GM04504 (cell line): ENCODE data around the gene FAM50A.
"Not testable (repeated sequence)": the region's sequence is repeated elsewhere in the genome, so short reads cannot be mapped to it uniquely, and the experiment has no call there.

ENCODE experiments used
- DNase-seq: peaks from one replicate; pipeline ENCODE4 v3.0.0-alpha.2; 2012; ENCODE audit warnings: low read depth

FAM50A gene, protein sequence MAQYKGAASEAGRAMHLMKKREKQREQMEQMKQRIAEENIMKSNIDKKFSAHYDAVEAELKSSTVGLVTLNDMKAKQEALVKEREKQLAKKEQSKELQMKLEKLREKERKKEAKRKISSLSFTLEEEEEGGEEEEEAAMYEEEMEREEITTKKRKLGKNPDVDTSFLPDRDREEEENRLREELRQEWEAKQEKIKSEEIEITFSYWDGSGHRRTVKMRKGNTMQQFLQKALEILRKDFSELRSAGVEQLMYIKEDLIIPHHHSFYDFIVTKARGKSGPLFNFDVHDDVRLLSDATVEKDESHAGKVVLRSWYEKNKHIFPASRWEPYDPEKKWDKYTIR

GRCh38 chrX:154443992-154444754 is at the start of gene FAM50A:
TSS of gene FAM50A (plus strand) at chrX:154444141. CDS start at chrX:154444236, 95 bp downstream.
- DNase-seq = no peak

GRCh38 chrX:154396363-154396762 is 47.6 kb upstream of the FAM50A start:
- DNase-seq = not testable (repeated sequence)

DNA sequence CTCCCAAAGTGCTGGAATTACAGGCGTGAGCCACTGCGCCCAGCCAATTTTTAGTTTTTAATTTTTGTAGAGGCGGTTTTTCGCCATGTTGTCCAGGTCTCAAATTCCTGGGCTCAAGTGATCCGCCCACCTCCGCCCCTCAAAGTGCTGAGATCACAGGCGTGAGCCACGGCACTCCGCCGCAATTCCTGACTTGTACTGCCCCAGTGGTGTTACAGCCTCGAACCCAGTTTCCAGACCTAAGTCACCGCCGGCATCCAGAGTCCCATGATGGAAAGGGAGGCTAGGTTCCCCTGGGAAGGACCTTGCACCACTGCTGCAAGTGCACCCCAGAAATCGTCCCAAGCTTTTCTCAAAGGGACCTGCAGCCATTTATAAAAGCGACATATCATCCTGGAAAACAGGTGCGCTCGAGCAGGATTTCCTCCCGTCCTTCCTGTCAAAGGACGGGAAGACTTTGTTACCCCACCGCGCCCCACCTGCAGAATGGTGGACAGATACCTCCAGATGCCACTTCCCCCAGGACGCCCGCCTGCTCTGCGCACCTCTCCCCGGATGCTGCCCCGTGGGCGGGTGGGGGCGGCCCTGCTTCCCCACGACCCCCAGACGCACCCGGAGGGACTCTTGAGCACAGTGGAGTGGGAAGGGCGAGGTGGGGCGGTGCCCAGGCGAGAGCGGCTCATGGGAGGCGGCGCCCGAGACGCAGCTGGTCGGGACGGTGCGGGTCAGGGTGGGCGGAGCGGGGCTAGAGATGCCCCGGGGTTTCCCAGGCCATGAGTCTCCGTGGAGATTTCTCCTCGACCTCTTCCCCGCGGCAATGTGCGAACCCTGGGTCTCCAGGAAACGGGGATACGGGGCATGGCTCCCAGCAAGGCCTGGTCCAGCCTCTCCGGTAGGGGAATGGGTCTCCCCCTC is 46.7 kb upstream of the FAM50A start:
- DNase-seq = no peak

GRCh38 chrX:154397888-154398667 is 45.9 kb upstream of the FAM50A start, which contains the start of gene RPL10:
TSS of gene RPL10 (plus strand) at chrX:154398377. CDS start at chrX:154398520, 143 bp downstream.
- peak; percentile 87 for DNase-seq

GRCh38 chrX:154398668-154399526 is 45.0 kb upstream of the FAM50A start:
- no peak for DNase-seq

GRCh38 chrX:154399527-154400368 is 44.2 kb upstream of the FAM50A start:
- DNase-seq = no peak

DNA sequence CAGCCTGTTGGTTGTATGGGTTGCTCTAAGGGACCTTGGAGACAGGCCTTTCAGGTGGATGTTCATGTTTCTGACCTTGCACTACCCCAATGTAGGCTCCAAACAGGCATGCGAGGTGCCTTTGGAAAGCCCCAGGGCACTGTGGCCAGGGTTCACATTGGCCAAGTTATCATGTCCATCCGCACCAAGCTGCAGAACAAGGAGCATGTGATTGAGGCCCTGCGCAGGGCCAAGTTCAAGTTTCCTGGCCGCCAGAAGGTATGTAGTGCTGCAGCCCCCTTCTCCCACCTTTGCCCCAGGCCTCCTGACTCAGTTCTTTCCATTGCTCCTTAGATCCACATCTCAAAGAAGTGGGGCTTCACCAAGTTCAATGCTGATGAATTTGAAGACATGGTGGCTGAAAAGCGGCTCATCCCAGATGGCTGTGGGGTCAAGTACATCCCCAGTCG is 43.5 kb upstream of the FAM50A start:
- DNase-seq = not testable (repeated sequence)

DNA sequence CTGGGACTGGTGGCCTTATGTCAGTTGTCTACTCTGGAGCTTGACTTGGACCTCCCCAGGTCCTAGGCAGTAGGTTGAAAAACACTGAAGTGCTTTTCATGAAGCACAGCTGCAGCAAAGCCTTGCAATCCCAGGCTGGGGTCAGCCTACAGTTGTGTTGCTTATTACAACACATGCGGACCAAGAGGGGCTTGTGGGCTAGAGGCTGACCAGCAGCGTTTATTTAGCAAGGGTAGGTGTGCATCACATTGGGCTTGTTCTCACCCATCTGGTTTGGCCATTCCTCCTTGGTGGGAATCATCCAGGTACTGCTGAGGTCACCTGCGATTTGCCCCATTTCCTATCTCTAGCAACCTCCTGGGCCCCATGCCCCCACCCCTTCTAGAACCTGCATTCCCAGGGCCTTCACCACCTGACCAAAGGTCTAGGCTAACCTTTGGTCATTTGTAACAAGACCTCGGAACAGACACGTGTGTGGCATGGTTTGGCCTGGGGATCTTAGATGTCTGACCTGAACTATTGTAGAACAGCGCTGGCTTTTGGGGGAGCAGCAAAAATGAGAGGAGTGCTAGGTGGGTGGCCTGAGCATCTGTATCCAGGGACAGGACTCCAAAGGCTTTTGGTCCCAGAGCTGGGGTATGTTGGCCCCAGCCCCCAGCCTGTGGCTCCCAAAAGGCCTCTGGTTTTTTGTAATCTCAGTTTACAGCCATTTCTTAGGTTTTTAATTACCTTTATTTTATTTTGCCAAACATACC is 42.7 kb upstream of the FAM50A start:
- no peak for DNase-seq

- no peak for DNase-seq
Measured at GRCh38 chrX:154401918-154402621, 41.9 kb upstream of the FAM50A start.

DNA sequence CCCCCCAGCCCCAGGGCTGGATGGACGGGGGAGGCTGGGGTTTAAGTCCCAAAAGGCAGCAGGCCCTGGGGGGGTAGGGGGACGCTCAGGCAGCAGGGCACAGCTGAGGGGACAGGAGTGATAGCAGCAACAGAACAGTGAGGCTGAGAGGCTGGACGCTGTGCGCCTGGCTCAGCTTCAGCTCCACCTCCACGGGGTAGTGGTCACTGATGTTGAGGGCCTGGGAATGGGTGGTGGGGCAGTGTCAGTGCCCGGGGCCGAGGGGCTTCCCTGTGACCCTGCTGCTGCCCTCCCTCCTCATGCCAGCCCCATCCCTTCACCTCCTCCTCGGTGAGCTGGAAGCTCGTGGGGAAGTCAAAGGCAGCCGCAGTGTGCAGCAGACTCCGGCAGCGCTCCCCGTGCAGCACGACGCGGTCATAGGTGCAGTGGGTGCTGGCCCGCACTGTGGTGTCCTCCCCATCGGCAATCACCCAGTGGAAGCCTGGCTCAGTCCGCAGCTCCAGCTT is 41.3 kb upstream of the FAM50A start:
- DNase-seq = no peak

DNA sequence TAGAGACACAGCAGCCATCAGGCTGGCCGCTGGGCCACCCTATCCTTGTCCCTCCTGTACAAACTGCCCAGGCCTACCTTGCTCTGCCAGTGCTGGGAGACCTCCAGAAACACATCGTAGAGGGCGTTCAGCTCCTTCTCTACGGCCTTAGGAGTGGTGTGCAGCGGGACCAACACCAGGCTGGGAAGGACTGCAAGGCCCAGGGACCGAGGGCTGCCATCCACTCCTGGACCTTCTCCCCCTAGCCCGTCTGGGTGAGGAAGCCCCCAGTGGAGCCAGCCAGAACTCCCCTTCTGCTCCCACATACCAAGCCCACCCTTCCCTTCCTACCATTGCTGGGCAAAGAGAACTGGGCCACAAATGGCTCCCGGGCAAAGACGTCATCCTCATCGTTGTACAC is 40.7 kb upstream of the FAM50A start:
- no peak for DNase-seq

DNA sequence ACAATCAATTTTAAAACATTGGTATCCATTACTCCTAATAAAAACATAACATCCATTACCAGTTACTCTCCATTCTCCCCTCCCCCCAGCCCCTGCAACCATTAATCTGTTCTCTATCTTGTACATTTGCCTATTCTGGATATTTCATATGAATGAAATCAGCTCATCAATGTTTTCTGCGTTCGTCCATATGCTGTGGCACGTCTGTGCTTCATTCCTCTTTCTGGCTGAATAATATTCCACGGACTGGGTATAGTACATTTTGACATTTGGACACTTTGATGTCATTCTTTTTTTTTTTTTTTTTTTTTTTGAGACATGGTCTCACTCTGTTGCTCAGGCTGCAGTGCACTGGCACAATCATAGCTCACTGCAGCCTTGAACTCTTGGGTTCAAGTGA is 40.1 kb upstream of the FAM50A start:
- DNase-seq = no peak

DNA sequence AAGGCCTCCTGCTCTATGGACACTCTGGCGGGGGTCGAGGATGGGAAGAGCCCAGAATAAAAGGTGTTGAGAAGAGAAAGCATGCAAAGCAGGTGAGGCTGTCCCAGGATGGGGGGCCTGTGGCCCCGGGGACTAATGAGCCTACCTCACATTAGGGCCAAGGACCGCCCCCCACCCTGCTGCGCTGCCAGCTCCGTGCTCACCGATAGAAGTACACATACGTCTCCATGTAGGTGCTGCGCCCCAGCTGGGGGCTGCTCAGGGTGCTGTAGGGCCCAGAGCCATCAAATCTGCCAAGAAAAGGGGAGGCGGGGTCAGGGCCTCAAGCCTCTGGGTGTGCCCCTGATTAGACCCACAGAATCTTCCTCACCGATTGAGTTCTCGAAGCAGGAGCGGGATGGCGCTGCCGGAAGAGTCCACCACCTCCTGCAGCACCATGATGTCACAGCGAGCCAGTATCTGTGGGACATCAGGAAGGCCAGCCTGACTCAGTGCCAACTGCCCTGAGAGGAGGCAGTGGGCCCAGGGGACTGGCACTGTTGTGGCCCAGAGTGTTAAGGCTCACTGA is 39.2 kb upstream of the FAM50A start:
- no peak for DNase-seq

- no peak for DNase-seq
Measured at GRCh38 chrX:154408659-154409221, 35.2 kb upstream of the FAM50A start.

GRCh38 chrX:154409222-154409871 is 34.6 kb upstream of the FAM50A start, which contains the start of gene DNASE1L1:
TSS of gene DNASE1L1 (minus strand) at chrX:154409254. CDS start at chrX:154405568, 3,686 bp downstream.
- DNase-seq = peak; percentile 68

DNA sequence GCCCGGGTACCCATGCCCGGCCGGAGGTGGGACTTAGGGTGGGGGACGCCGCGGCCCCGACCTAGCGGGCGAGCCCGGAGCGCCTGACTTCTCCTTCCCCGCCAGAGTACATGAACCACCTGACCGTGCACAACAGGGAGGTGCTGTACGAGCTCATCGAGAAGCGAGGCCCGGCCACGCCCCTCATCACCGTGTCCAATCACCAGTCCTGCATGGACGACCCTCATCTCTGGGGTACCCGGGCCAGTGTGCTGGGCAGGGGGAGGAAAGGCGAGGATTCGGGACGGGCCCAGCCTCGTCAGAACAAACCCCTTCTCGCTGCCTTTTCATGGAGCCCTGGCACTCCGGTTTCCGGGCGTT is 32.0 kb upstream of the FAM50A start:
- no peak for DNase-seq

DNA sequence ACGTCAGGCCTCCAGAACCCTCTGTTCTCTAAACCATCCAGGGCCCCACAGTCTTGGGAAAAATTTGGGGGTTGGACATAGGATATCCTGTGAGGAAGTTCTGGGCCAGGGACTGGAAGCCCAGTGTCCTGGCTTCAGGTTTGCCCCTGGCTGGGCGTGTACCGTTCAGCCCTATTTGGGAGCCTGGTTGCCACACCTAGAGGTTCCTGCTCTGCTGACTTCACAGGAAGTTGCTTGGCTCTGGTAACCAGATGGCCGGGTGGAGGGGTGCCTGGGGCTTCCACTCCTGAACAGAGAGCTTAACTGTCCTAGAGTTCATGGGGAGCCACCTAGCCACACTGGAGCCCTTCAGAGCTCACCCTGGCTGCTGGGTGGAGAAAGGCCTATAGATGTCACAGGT is 31.5 kb upstream of the FAM50A start:
- DNase-seq = no peak
